Neural cell (in vitro differentiated cells): ENCODE results near the gene SLC6A8.

Experiments
- EP300 ChIP-seq: fragments of 450-650 bp; conservative IDR thresholded peaks from 2 replicates; pipeline ENCODE4 v1.6.1; 2014; ENCODE audit warnings: antibody characterized with exemption, mild to moderate bottlenecking, moderate library complexity; ENCODE audit not compliant: poor library complexity, severe bottlenecking
- EZH2 ChIP-seq: fragments of 200-600, 300-800 bp; shearing (Covaris generic), sonication (generic); IDR thresholded peaks from 2 replicates; pipeline ENCODE4 v1.6.1; 2014; ENCODE audit warnings: antibody characterized with exemption, low read length, borderline replicate concordance, mild to moderate bottlenecking; ENCODE audit not compliant: insufficient read depth, poor library complexity, severe bottlenecking
- POLR2AphosphoS5 ChIP-seq: IDR thresholded peaks from 2 replicates; pipeline ENCODE4 v1.6.1; 2012
- SMC3 ChIP-seq: fragments of 450-650 bp; conservative IDR thresholded peaks from 2 replicates; pipeline ENCODE4 v1.6.1; 2014; ENCODE audit warnings: antibody characterized with exemption, mild to moderate bottlenecking, moderate library complexity; ENCODE audit not compliant: poor library complexity
- TAF1 ChIP-seq: IDR thresholded peaks from 2 replicates; pipeline ENCODE4 v1.6.1; 2012; ENCODE audit warnings: low read depth
- TF ChIP-seq, protein P1 (sequence below): fragments of 450-650 bp; IDR thresholded peaks from 2 replicates; pipeline ENCODE4 v1.5.1; 2014; ENCODE audit warnings: antibody characterized with exemption, mild to moderate bottlenecking, moderate library complexity; ENCODE audit not compliant: poor library complexity, severe bottlenecking
- TF ChIP-seq, protein P2 (sequence below): IDR thresholded peaks from 2 replicates; pipeline ENCODE4 v1.6.1; 2012; ENCODE audit warnings: borderline replicate concordance

DNA sequence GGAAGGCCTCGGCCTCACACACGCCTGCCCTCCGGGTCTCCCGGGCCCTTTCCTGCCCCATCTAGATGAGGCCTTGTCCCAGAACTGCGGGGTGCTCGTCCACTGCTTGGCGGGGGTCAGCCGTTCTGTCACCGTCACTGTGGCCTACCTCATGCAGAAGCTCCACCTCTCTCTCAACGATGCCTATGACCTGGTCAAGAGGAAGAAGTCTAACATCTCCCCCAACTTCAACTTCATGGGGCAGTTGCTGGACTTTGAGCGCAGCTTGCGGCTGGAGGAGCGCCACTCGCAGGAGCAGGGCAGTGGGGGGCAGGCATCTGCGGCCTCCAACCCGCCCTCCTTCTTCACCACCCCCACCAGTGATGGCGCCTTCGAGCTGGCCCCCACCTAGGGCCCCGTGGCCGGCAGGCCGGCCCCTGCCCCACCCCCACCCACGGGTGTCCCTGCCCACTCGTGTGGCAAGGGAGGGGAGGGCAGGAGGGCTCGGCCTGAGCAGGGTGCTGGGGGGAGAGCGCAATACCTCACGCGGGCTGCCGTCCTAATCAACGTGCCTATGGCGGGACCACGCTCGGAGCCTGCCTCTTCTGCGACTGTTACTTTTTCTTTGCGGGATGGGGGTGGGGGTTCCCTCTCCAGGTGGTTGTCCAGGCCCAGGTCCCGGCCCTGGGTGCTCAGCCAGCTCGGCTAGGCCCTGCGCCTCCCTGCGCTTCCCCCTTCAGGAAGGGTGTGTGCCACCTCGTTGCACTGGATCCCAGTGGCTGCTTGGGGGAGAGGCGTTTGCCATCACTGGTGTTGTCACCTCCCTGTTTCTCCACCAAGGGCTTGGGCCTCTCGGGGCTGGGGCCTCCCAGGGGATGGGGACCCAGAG is 37.6 kb upstream of the SLC6A8 start:
- TF ChIP-seq, protein P1, sequence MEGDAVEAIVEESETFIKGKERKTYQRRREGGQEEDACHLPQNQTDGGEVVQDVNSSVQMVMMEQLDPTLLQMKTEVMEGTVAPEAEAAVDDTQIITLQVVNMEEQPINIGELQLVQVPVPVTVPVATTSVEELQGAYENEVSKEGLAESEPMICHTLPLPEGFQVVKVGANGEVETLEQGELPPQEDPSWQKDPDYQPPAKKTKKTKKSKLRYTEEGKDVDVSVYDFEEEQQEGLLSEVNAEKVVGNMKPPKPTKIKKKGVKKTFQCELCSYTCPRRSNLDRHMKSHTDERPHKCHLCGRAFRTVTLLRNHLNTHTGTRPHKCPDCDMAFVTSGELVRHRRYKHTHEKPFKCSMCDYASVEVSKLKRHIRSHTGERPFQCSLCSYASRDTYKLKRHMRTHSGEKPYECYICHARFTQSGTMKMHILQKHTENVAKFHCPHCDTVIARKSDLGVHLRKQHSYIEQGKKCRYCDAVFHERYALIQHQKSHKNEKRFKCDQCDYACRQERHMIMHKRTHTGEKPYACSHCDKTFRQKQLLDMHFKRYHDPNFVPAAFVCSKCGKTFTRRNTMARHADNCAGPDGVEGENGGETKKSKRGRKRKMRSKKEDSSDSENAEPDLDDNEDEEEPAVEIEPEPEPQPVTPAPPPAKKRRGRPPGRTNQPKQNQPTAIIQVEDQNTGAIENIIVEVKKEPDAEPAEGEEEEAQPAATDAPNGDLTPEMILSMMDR = no peak
- TF ChIP-seq, protein P2, sequence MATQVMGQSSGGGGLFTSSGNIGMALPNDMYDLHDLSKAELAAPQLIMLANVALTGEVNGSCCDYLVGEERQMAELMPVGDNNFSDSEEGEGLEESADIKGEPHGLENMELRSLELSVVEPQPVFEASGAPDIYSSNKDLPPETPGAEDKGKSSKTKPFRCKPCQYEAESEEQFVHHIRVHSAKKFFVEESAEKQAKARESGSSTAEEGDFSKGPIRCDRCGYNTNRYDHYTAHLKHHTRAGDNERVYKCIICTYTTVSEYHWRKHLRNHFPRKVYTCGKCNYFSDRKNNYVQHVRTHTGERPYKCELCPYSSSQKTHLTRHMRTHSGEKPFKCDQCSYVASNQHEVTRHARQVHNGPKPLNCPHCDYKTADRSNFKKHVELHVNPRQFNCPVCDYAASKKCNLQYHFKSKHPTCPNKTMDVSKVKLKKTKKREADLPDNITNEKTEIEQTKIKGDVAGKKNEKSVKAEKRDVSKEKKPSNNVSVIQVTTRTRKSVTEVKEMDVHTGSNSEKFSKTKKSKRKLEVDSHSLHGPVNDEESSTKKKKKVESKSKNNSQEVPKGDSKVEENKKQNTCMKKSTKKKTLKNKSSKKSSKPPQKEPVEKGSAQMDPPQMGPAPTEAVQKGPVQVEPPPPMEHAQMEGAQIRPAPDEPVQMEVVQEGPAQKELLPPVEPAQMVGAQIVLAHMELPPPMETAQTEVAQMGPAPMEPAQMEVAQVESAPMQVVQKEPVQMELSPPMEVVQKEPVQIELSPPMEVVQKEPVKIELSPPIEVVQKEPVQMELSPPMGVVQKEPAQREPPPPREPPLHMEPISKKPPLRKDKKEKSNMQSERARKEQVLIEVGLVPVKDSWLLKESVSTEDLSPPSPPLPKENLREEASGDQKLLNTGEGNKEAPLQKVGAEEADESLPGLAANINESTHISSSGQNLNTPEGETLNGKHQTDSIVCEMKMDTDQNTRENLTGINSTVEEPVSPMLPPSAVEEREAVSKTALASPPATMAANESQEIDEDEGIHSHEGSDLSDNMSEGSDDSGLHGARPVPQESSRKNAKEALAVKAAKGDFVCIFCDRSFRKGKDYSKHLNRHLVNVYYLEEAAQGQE = no peak
- TF ChIP-seq EZH2 (no peak), POLR2AphosphoS5 (no peak), TAF1 (no peak), SMC3 (no peak), EP300 (no peak)
